Right ventricle myocardium superior (tissue), 1 donor: Measurements from ENCODE around the gene LRRTM3. TPM values are rescaled to one million over a fixed set of nuclear protein-coding genes. Genes with fewer than 3 reads are reported as not detected.
A peak's percentile ranks its signal among the peaks of the same experiment; 100 is the strongest.

Source experiments
- ATAC-seq: fragments of 200-7000 bp; cut with Tn5 transposase; one replicate; pipeline ENCODE4 v1.9.1; 2020; ENCODE audit warnings: mild to moderate bottlenecking; ENCODE audit not compliant: poor library complexity
- DNase-seq: peaks from one replicate; pipeline ENCODE4 v3.0.0-alpha.2; 2020
- intact Hi-C: fragments of 100-400 bp; cut with DNase I; formaldehyde crosslinking; loops from one replicate; pipeline ENCODE4 v1.11.2; 2022
- total RNA-seq: library from RNA; stranded (reverse); fragmentation: NEBNext Ultra II Directional; extraction: Animal tissue kit (Norgen Biotek cat#: 25700); gene quantifications from one replicate; pipeline ENCODE4 v1.2.1, GENCODE V29; 2021
- donor health status: DM: no; HTN: yes; CAD: no; lungs with severe emphysema.

Gene LRRTM3
- total RNA-seq, 1 donor from 2014 or later = not detected

DNA sequence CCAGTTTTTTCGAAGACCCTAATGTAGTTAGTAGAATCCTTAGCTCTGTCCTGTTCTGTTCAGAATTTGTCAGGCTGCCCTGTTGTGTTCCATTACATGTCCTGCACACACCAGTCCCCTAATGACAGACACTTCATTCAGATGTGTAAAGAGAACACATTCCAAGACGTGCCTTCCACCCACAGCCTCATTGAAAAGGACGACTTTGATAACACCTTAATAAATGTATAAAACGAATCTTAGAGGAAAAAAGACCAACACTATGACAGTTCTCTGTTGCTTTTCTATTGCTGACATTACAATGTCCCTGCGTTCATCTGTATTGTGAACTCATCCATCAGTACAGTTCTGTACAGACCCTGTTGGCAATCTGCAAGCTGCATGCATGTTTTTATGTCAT lies 3.5 kb downstream of the LRRTM3 start:
- DNase-seq (no peak), ATAC-seq (no peak)
- intact Hi-C loops = no loop called here

- ATAC-seq (peak; percentile 66), DNase-seq (no peak)
- intact Hi-C loops = no loop called here
Measured at GRCh38 chr10:66931340-66931948, 5.6 kb downstream of the LRRTM3 start.

DNA sequence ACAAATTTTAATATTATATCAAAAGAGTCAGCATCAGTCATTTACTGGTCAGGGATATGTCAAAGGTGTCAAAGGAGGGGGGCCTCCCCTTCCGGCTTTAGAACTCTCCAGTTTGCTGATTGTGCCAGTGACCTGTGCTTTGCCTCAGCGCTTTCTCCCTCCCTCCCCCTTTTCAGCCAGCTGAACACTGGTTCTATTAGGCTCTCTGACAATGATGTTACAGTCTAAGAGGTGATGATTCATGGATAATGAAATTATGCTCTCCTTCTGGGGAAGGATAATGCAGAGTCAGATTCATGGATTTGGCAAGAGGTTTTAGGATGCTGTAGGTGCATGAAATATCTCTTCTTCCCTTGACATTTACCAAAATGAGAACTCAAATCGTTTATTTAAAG lies 6.1 kb downstream of the LRRTM3 start:
- no peak for ATAC-seq
- intact Hi-C loops = no loop called here

GRCh38 chr10:66934711-66935110 lies 8.9 kb downstream of the LRRTM3 start:
- no peak for DNase-seq
- intact Hi-C loops = no loop called here
- no peak for ATAC-seq

More for the DNA sequence above, 6.1 kb downstream of the LRRTM3 start:
- DNase-seq = no peak

GRCh38 chr10:66940965-66941364 lies 15.1 kb downstream of the LRRTM3 start:
- intact Hi-C loops = no loop called here
- no peak for ATAC-seq
- DNase-seq = no peak

DNA sequence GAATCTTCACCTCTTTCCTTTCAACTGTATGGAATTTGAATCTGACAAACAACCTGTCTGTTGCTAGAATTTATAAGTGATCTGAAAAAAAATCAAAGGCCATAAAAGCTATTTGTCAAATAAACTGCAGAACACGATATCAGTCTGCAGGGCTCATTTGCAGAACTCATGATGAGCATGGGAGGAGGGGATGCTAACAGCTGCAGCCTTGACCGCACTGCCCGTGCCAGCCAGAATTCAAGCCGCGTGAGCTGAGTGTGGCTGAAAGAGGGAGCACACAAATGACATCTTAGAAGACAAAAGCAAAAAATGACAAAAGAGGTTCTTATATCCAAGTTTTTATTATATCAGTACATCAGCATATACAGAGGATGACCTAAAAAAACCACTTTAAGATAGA lies 15.7 kb downstream of the LRRTM3 start:
- ATAC-seq (no peak), DNase-seq (no peak)
- intact Hi-C loops = no loop called here

DNA sequence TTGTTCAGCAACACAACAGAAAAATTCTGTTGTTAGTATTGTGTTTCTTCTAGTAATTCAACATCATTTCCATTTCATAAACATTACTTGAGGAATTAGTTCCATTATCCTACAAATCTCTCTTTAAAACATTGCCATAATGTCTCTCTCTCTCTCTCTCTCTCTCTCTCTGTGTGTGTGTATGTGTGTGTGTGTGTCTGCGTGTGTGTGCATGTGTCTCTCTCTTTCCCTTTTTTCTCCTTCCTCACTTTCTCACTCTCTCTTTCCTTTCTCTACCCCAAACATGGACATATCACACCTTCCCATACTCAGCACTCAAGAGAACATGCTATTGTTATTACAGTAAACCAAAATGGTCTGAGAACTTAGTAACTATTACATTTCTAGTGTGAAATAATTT lies 16.6 kb downstream of the LRRTM3 start:
- intact Hi-C loops = no loop called here
- ATAC-seq (no peak), DNase-seq (no peak)

- no peak for DNase-seq
- intact Hi-C loops = no loop called here
- ATAC-seq = no peak
Measured at GRCh38 chr10:66943590-66943989, 17.8 kb downstream of the LRRTM3 start.

DNA sequence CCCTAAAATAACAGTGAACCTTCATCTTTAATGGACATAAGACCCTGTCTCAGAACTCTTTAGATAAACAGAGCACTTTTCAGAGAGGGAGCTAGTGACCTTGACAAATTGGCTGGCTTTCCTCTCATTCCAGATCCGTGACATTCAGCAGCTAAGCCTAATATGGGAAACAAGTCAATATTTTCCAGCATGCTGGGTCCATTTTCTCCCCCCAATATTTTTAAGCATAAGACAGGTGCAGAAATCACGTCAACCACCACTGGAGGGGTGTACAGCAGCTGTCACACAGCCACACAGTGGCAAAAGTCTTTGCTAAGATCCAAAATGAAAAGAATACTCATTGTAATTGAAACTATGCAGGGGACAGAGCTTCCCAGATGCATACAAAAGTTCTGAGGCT lies 26.1 kb downstream of the LRRTM3 start:
- intact Hi-C loops = no loop called here
- no peak for DNase-seq
- peak; percentile 26 for ATAC-seq

- intact Hi-C loops = no loop called here
- ATAC-seq = peak; percentile 48
- DNase-seq = no peak
Measured at GRCh38 chr10:66958466-66958865, 32.6 kb downstream of the LRRTM3 start.

DNA sequence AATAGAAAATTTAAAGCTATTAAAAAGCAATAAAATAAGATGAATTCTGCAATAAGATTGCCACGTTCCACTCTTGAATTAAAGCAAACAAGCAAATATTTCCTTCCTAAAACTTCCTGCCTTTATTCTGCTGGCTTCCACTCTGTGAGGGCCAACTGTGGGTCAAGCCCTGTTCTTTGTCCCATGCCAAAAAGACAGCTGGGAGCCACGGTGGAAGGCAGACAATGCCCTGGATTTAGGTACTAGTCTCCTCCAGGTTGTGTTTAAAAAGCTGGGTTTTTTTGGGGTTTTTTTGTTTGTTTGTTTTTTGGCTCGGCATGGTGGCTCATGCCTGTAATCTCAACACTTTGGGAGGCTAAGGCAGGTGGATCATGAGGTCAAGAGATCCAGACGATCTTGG lies 39.1 kb downstream of the LRRTM3 start:
- DNase-seq = no peak
- no peak for ATAC-seq
- intact Hi-C loops = no loop called here

GRCh38 chr10:66980246-66980815 lies 54.5 kb downstream of the LRRTM3 start:
- intact Hi-C loops = no loop called here
- ATAC-seq (no peak), DNase-seq (no peak)

DNA sequence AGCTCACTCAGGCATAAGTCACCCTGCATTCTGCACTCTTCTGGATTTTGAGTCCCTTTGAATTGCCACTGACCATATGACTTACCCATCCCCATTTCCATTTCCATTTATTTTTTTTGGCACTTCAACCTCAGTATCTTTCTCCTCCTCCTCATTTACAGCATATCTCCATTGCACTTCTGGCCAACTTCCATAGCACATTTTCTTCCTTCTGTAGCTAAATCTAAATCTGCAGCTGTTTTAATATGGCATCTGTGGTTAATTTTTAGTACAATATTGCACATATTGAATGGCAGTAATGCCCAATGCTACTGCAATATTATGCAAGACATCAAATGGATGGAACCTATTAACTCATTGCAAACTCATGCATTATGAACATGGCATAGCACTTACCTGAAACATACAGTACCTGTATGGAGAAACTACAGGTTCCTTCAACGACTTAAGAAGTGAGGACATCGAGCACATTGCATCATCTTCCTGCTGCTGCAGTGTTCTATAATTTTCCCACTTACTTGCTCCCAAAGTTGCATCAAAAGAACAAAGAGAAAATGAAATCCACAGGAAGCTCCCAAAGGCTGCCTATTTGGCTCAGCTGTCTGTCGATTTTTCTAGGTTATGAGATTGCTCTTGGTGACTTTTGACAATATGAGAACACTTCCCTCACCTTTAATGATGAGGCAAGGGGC lies 55.7 kb downstream of the LRRTM3 start:
- intact Hi-C loops = no loop called here
- DNase-seq = no peak
- no peak for ATAC-seq

DNA sequence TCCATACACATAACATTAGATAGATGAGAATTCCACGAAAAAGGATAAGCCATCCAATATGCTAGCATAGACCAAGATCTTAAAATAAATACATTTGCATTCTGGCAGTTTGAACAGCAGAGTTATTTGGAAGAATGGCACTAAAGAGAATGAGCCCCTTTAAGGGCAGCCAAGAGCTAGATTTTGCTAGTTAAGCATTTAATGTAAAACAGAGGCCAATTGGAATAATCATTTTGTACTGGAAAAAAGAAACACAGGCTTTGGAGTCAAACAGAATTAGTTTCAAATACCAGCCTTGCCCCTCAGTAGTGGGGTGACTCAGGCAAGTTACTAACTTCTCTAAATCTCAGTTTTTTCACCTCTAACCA lies 56.2 kb downstream of the LRRTM3 start:
- intact Hi-C loops = no loop called here
- ATAC-seq = no peak

DNA sequence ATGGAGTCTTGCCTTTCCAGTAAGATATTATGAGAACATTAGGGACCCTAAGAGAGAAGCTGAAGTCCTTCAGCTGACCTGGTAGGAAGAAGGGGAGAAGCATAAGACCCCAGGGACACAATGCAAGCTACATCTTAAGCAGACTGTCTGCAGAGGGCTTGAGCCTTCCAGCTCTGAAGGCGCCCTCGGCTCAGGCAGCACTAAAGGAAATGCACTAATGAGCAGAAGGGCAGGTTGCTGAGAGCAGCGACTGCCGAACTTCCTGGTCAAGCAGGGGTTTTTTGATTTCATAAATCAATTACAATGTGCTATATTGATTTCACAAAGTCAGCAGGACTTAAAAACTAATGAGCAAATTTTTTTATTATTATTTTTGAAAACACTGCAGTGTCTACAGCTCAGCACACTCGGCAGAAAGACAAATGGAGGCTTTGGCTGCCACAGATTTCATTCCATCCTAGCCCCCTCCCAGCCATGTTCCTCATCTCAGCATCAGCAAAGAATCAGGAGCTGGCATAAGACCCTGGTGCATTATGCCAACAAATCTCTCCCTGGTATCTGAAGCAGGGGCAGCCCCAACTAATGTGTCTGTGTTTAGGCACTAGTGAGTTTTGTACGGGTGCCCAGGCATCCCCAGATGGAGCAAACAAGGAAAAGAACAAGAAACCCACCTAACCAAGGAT lies 57.1 kb downstream of the LRRTM3 start:
- intact Hi-C loops = no loop called here
- DNase-seq (no peak), ATAC-seq (no peak)

More for the DNA sequence above, 56.2 kb downstream of the LRRTM3 start:
- DNase-seq = no peak

DNA sequence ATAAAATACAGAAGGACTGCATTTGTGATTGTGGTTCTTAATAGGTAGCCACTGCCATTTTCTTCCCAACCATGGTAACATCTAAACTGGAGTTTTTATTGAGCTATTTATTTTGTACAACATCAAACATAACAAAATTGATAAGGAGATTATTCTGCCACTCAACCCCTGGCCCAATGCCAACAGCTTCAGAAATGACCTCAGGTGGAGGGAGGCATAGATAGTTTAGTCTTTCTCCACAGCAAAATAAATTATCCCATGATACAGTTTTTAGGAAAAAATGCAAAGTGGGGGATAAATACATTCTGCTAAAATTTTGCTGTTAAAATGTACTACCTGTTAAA lies 57.6 kb downstream of the LRRTM3 start:
- ATAC-seq = no peak
- intact Hi-C loops = no loop called here
- no peak for DNase-seq

GRCh38 chr10:66990143-66990830 lies 64.5 kb downstream of the LRRTM3 start:
- no peak for ATAC-seq
- intact Hi-C loops = no loop called here

DNA sequence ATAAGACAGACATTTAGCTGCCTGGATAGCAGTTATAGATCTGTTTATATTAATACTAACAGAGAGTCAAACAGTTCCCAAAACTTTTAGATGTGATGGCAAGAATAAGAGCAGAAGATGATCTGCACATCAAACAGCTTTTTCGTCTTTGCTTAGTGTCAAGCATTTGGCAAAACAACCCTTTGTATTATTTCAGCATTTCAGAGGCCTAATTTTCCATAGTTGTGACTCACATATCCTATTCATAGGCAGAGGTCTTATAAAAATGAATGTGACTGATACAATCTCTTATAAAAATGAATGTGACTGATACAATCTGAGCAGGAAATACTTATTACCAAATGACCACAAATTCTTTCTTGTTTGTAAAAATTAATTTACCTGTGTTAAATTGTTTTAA lies 71.2 kb downstream of the LRRTM3 start:
- no peak for ATAC-seq
- intact Hi-C loops = no loop called here

More at GRCh38 chr10:66990143-66990830, 64.5 kb downstream of the LRRTM3 start:
- no peak for DNase-seq

DNA sequence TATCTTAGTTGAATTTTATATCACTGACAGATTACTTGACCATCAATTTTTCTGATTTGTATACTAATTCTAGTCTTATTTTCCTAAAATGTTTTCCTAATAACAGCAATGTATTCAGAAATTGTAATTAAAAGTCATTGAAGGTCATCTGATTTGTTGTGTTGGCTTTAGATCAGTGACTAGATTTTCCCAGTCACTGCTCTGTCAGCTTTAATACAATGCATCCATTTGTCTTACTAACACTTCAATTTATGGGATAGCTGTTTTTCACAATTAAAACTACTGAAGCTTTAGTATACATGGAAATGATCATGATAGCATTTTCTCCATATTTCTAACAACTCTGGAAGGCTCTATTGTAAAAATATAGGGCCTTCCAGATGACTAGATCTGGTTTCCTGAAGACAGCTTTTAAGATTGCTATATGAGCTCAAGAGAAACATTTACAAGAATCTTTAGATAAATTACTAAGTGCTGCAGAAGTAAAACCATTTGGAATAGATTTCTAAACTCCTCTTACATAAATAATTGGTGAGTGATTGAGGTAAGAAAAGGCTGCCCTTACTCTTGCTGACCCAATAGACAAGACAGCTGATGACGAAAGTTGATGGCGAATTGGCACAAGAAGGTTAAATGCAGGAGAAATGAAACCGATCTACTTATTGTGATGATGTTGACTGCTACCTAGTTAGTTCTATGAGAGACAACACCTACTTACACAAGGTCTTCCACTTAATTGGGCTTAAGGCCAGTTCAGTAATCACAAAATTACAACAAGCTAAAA lies 74.1 kb downstream of the LRRTM3 start:
- no peak for ATAC-seq
- intact Hi-C loops = no loop called here
- DNase-seq = no peak

More for the DNA sequence above, 71.2 kb downstream of the LRRTM3 start:
- no peak for DNase-seq
